H1 (cell line): Measurements from ENCODE around the gene MTX1. TPM values are rescaled to one million over a fixed set of nuclear protein-coding genes. Genes with fewer than 3 reads are reported as not detected.

Experiments
- KDM5A ChIP-seq: fragments of 200-600 bp; IDR thresholded peaks from 2 replicates; pipeline ENCODE4 v1.7.1; 2012; ENCODE audit warnings: mild to moderate bottlenecking, low read length, inconsistent platforms, mixed read lengths
- polyA plus RNA-seq, 7 experiments: library from polyadenylated mRNA; depleted of rRNA in 3 of 7; stranded (reverse) in 5 of 7; unstranded in 2 of 7; fragments of >200 nt in 5 of 7; fragments of 200-250 nt in 2 of 7; gene quantifications; 1 replicate in 5 of 7; 2 replicates in 1 of 7; 4 replicates in 1 of 7; pipeline versions ENCODE4 v1.2.1 to v1.2.3, GENCODE V29; 2011 to 2013; ENCODE audit warnings: missing spikeins in 2 of 7, mixed read lengths in 2 of 7
- total RNA-seq: library from RNA; stranded (reverse); fragmentation: NEBNext Ultra II Directional; extraction: Animal tissue kit (Norgen Biotek cat#: 25700); gene quantifications from 2 replicates; pipeline ENCODE4 v1.2.1, GENCODE V29; 2021

MTX1 gene
- total and polyA plus RNA-seq, 2 of the 8 experiments (the other 6 are each of a cell fraction or from before 2014, with no cell fraction given) = 47.9 to 131 TPM

- no peak for TF ChIP-seq KDM5A
Measured at GRCh38 chr1:155172732-155173477, 35.6 kb upstream of the MTX1 start, which contains the start of gene KRTCAP2 (continued).
